Measurements from ENCODE around the gene TIFAB.
A peak's percentile ranks its signal among the peaks of the same experiment; 100 is the strongest.

TIFAB gene

DNA sequence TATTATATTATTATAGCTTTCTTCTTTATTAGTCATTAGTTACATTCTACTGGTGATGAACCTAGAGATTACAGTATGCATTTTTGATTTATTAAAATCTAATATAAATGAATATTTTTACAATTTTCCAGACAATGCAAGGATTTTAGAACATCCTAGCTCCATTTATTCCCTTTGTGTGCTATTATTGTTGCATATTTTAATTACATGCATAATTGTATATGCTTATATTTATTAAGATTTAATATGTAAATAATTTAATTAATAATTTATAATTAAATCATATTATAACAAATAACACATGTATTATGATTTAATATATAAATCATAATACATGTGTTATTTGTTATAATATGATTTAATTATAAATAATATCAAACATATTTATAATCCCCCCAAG is 29.7 kb downstream of the TIFAB start:
- DNase-seq, result no peak

DNA sequence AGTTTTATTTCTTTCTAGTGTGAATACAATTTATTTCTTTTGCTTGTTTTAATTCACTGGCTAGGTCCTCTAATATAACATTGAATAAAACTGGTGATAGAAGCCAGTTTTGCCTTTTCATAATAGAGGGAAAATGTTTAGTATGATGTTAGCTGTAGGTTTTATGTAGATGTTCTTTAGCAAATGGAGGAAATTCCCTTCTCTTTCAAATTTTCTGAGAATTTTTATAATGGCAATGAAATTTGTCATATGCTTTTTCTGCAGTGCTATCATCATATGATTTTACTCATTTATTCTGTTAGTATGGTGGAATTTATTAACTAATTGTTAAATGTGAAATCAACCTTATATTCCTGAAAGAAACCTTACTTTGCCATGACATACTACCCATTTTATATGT is 35.1 kb downstream of the TIFAB start:
- no peak for DNase-seq

DNA sequence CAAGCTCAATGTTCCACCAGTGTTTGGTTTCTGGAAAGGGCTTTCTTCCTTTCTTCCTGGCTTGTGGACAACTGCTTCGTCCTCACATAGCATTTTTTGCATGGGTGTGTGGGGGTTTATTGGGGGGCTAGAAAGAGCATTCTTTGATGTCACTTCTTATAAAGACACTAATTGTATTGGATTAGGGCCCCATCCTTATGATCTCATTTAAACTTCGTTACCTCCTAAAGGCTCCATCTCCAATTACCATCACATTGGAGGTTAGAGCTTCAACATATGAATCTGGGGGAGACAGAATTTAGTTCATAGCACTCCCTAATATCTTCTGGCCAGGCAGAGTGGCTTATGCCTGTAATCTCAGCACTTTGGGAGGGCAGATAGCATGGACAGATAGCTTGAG is 47.1 kb downstream of the TIFAB start:
- DNase-seq, result no peak

DNA sequence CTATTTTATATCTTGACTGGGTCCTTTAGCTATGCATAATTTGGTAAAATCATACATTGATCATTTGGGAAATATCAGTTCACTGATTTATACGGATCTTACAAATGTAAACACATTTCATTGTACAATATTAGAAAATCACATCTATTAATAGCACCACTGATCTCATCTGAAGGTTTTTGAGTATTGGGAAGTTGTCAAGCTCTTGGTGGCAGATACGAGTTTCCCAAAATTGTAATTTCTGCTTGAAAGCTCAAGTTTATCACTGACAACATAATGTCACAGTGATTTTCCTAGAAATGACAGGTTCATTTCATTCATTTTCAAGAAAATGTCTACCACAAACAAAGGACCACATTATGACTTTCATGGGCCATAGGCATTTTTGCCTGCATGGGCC is 50.1 kb downstream of the TIFAB start:
- DNase-seq, result no peak

GRCh38 chr5:135400866-135401265 is 51.3 kb downstream of the TIFAB start:
- DNase-seq, result no peak

GRCh38 chr5:135399794-135400542 is 52.2 kb downstream of the TIFAB start:
- no peak for DNase-seq

- peak; percentile 89 to 90 for DNase-seq
Observed at GRCh38 chr5:135398855-135399793, 53.0 kb downstream of the TIFAB start, which contains the start of gene MACROH2A1. Gene MACROH2A1, minus strand, starts transcription at chr5:135399231. Its CDS starts 10,138 bp downstream, at chr5:135389093.

DNA sequence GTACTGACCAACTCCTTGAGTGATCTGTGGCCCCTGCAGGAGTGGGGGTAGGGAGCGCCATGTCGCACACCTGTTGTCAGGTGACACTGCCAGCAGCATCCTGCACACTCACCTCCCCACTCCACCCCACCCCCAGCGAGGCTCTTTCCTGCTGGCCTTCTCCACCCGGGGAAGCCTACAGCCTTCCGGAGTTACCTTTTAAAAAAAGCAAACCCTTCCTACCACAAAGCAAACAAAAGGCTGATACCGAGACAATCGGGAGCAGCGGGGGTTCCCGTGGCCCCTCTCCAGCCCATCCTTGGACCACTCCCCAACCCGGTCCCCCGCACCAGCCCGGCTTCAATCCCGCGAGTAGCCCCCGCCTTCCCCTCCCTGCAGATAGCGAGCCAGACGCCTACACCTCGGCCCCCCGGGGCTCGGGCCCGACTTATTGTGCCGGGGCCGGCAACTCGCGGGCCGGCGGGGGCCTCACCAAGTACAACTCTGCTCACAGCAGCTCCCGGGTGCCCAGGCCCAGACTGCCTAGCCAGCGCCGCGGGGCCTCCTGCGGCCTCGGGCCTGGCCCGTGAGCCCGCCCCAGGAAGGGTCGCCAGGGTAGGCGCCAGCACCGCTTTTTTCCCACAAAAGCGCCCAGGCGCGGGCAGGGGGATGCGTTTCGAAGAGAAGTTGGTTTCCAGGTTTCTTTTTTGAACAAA is 53.8 kb downstream of the TIFAB start:
- peak; percentile 62 to 67 for DNase-seq
